Body of pancreas (tissue), 4 donors: ENCODE data around the gene HOXD12.

Experiments
- POLR2A ChIP-seq, 3 donors: fragments of 450-650 bp; IDR thresholded peaks; one replicate each; pipeline ENCODE4 v1.6.1; 2016; ENCODE audit warnings: antibody characterized with exemption in 3 of 3, mild to moderate bottlenecking in 2 of 3
- TF ChIP-seq, protein P1 (sequence below), 7 experiments: fragments of 450-650 bp in 4 of 7; fragments of 200-600 bp in 3 of 7; sonication (generic) in 3 of 7; IDR thresholded peaks; one replicate each; pipeline ENCODE4 v1.5.1; 2016 to 2019; ENCODE audit warnings: antibody characterized with exemption in 7 of 7

DNA sequence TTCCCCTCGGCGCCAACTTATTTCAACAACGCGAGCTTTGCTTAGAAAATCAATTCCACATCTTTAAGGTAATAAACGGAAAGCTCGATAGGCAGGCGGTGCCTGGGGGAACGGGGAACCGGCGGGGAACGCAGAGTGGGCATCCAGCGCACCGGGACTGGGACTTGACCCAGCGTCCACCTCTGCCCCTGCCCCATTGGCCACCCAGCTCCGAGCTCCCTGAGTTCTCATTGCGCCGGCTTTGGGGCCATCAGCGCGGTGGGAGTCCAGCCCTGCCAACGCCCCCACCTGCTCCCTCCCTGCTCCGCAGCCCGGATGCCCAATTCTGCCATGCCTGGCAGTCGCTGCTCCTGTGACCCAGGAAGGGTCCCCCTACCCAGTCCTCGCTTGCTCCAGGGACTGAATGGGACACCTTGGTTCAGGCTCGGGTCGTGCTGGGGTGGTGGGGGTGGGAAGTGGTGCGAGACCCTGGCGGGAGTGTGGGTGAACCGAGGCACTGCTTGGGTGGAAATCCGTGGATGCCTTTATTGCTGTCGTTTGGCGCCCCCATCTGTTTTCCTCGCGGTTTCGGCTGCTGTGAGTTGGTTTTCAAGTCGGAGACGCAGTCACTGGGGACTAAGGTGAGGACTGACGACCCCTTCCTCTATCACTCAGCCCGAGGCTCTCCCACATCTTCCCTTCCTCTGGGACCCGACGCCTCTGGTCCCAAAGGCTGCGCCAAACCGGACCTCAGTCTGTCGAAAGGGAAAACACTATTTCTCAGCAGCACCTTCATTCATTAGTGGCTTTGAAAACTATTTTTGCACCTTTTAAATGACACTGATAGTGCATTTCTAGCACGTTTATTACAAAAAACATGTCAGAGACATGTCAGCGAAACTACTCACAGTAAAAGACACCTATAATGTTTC lies 13.5 kb upstream of the HOXD12 start:
- TF ChIP-seq, protein P1, sequence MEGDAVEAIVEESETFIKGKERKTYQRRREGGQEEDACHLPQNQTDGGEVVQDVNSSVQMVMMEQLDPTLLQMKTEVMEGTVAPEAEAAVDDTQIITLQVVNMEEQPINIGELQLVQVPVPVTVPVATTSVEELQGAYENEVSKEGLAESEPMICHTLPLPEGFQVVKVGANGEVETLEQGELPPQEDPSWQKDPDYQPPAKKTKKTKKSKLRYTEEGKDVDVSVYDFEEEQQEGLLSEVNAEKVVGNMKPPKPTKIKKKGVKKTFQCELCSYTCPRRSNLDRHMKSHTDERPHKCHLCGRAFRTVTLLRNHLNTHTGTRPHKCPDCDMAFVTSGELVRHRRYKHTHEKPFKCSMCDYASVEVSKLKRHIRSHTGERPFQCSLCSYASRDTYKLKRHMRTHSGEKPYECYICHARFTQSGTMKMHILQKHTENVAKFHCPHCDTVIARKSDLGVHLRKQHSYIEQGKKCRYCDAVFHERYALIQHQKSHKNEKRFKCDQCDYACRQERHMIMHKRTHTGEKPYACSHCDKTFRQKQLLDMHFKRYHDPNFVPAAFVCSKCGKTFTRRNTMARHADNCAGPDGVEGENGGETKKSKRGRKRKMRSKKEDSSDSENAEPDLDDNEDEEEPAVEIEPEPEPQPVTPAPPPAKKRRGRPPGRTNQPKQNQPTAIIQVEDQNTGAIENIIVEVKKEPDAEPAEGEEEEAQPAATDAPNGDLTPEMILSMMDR (IDR thresholded peaks at IDR 0.05): peak in 5 of 7 experiments; percentile 11 to 44 (median 25)
- TF ChIP-seq POLR2A (IDR thresholded peaks at IDR 0.05): no peak
